Measurements from ENCODE around the gene COMP.

The COMP gene

DNA sequence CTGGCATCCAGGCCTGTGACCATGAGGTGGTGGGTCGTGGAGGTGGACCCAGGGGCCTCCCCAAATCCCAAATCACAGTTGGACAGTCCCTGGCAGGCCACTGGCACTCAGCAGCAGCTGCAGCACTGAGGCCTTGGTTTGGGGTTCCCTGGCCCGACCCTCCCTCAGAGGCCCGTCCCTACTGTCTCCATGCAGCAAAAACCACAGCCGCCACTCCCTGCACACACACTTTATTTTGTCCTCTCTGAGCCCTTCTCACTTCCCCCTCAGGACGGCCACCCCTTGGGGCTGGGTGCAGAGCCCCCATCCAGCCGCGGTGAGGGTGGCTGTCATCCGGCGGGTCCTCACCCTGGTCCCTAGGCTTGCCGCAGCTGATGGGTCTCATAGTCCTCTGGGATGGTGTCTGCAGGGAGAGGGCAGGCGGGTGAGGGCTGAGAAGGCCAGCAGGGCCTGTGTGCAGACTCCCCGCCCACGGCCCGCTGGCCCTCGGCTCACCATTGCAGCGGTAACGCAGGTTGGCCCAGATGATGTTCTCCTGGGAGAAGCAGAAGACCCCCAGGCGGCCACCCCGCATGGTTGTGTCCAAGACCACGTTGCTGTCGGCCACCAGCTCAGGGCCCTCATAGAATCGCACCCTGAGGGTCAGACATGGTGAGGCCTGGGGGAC is 8.4 kb downstream of the COMP start:
- H3K27ac ChIP-seq (ENCODE audit: low read length): no peak overlapping the region
- no peaks in the 10 kb centered on the region for H3K9me3 ChIP-seq (ENCODE audit: control insufficient read depth in 2 of 2, low read length in 2 of 2)
- H3K4me3 ChIP-seq (ENCODE audit: low read length in 2 of 2): no peak overlapping the region
- peaks cover 14 to 20% of the 10 kb centered on the region in 2 donors for H3K27me3 ChIP-seq (ENCODE audit: control insufficient read depth in 1 of 2, insufficient read depth in 2 of 2, low read length in 2 of 2)
- peaks cover 13% of the 10 kb centered on the region for H3K4me1 ChIP-seq (ENCODE audit: control insufficient read depth, insufficient read depth, low read length)
- H3K36me3 ChIP-seq (ENCODE audit: control insufficient read depth in 2 of 2, insufficient read depth in 2 of 2, low read length in 2 of 2): no peaks in the 10 kb centered on the region
- H3K9ac ChIP-seq (ENCODE audit: low read length in 2 of 2): no peak overlapping the region

DNA sequence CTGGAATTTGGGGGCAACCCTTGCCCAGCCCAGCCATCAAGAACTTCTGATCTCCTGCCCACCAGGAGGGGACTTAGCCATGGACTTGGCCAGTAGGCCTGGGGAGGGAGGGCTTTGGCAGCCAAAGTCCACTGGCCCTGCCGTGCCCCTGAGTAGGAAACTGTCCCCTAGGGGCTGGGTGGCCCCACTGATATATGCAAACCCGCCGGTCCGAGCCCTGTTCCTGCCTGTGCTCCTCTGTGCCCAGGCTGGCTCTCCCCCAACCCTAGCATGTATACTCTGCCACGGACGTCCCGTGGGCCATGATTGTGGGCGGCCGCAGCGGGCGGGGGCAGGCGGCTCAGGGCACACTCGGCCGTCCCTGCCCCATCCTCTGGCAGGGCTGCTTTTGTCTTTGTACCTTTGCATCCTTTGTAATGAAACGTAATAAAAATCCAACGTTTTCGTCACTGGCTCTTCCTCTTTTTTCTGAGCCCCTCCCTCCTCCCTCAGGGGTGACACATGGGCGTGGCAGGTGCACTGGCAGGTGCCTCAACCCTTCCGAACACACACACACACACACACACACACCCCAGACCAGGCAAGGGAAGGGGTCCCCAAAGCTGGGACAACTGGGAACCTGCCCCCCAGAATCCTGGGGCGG is 9.1 kb downstream of the COMP start:
- H3K9me3 ChIP-seq (ENCODE audit: control insufficient read depth in 2 of 2, low read length in 2 of 2): no peaks in the 10 kb centered on the region
- H3K27me3 ChIP-seq (ENCODE audit: control insufficient read depth in 1 of 2, insufficient read depth in 2 of 2, low read length in 2 of 2): peaks cover 8 to 13% of the 10 kb centered on the region in 2 donors

DNA sequence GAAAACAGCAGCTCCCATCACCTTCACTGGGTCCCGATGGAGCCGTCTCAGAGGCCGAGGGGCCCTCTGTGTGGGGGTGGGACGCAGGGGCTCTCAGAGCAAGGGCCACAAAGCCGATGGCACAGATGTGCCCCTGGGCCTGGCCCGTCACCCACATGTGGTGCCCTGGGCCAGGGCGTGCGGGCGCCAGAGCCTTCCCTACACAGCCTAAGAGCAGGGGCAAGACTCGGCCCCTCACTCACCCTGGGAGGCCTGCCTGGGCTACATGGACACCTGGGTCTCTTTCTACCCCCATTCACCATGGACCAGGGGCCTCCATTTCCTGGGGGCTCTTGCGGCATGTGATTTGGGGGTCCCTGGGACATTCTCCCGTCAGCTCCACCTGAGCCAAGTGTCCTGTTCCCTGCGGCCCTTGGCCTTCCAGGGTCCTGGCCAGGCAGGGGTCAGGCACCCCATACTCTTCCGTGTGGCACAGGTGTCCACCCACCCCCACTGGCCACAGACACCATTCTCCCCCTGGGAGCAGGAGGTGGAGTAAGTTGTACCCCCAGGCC is 10.0 kb downstream of the COMP start:
- Histone ChIP-seq H3K4me1 (ENCODE audit: control insufficient read depth, insufficient read depth, low read length) (peaks cover 10% of the 10 kb centered on the region), H3K27ac (ENCODE audit: low read length) (no peak overlapping the region), H3K9me3 (ENCODE audit: control insufficient read depth in 2 of 2, low read length in 2 of 2) (no peaks in the 10 kb centered on the region), H3K36me3 (ENCODE audit: control insufficient read depth in 2 of 2, insufficient read depth in 2 of 2, low read length in 2 of 2) (no peaks in the 10 kb centered on the region), H3K4me3 (ENCODE audit: low read length in 2 of 2) (no peak overlapping the region), H3K9ac (ENCODE audit: low read length in 2 of 2) (no peak overlapping the region), H3K27me3 (ENCODE audit: control insufficient read depth in 1 of 2, insufficient read depth in 2 of 2, low read length in 2 of 2) (peaks cover 6 to 8% of the 10 kb centered on the region in 2 donors)

More for the DNA sequence above, 9.1 kb downstream of the COMP start:
- H3K27ac ChIP-seq (ENCODE audit: low read length): no peak overlapping the region
- no peak overlapping the region for H3K4me3 ChIP-seq (ENCODE audit: low read length in 2 of 2)
- H3K4me1 ChIP-seq (ENCODE audit: control insufficient read depth, insufficient read depth, low read length): peaks cover 13% of the 10 kb centered on the region
- H3K36me3 ChIP-seq (ENCODE audit: control insufficient read depth in 2 of 2, insufficient read depth in 2 of 2, low read length in 2 of 2): no peaks in the 10 kb centered on the region
- no peak overlapping the region for H3K9ac ChIP-seq (ENCODE audit: low read length in 2 of 2)

DNA sequence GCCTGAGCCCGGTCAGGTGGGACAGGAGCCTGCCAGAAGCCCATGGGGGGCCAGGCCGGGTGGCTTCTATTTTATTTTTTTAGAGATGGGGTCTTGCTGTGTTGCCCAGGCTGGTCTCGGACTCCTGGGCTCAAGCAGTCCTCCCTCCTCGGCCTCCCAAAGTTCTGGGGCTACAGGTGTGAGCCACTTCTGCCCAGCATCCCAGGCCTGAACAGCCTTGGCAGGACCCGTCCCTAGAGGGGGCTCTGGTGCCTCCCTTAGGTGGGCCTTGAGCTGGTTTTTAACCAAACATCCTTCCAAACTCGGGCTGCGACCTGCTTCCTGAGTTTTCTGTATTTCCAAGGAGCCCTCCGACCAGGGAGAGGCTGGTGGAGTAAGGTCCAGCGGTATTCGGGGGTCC is 10.5 kb downstream of the COMP start:
- Histone ChIP-seq H3K27me3 (ENCODE audit: control insufficient read depth in 1 of 2, insufficient read depth in 2 of 2, low read length in 2 of 2) (peaks cover 4 to 6% of the 10 kb centered on the region in 2 donors), H3K9ac (ENCODE audit: low read length in 2 of 2) (no peak overlapping the region), H3K27ac (ENCODE audit: low read length) (no peak overlapping the region), H3K4me3 (ENCODE audit: low read length in 2 of 2) (no peak overlapping the region), H3K9me3 (ENCODE audit: control insufficient read depth in 2 of 2, low read length in 2 of 2) (no peaks in the 10 kb centered on the region), H3K4me1 (ENCODE audit: control insufficient read depth, insufficient read depth, low read length) (peaks cover 8% of the 10 kb centered on the region), H3K36me3 (ENCODE audit: control insufficient read depth in 2 of 2, insufficient read depth in 2 of 2, low read length in 2 of 2) (no peaks in the 10 kb centered on the region)

DNA sequence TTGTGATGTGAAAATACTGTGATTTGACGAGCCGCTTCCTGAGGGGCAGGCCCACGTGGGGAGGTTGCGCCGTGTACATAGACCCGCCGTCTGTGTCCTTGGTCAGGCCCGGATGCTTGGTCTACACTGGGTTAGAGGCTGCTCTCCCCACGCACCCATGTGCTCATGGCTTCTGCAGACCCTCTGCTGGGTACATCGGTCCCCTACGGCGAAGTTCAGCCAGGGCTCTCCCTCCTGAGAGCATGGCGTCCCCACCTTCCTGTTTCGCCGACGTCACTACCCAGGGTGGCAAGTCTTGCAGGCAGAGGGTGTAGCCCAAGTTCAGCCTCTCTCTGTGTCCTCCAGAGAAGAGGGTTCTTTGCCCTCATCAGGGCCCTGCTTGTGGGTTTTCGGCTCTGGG is 11.0 kb downstream of the COMP start:
- Histone ChIP-seq H3K27ac (ENCODE audit: low read length) (no peak overlapping the region), H3K4me3 (ENCODE audit: low read length in 2 of 2) (no peak overlapping the region), H3K4me1 (ENCODE audit: control insufficient read depth, insufficient read depth, low read length) (peaks cover 4% of the 10 kb centered on the region), H3K27me3 (ENCODE audit: control insufficient read depth in 1 of 2, insufficient read depth in 2 of 2, low read length in 2 of 2) (peaks cover 0 to 5% of the 10 kb centered on the region in 2 donors), H3K9me3 (ENCODE audit: control insufficient read depth in 2 of 2, low read length in 2 of 2) (no peaks in the 10 kb centered on the region), H3K9ac (ENCODE audit: low read length in 2 of 2) (no peak overlapping the region), H3K36me3 (ENCODE audit: control insufficient read depth in 2 of 2, insufficient read depth in 2 of 2, low read length in 2 of 2) (no peaks in the 10 kb centered on the region)

DNA sequence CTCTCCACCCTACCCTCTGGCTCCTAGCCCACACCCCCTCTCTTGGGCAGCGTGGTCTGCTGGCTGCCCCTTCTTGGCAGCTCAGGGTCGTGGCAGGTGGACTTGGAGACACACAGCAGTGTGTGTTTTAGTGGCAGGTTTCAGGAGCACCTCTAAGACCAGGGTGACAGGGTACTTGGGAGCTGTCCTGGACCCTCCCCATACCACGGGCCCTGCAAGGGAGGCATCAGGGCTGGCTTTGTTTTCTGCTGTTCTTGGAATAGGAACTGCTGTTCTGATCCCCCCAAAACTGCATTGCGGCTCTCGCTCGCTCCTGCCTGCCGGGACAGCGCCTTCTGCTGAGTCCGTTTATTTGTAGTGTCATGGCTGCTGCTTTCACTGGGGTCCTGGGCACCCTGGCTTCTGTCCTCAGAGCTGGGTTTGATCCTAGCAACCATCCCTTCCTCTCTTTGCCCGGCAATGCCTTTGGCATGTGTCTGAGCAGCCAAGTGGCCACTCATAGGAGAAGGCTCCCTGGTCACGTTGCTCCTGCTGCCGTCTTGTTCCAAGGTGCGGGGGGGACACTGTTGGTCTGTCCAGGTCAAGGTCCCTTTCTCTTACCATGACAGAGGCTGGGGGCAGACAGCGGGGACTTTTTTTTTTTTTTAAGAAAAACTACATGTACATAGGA is 12.1 kb downstream of the COMP start:
- Histone ChIP-seq H3K27me3 (ENCODE audit: control insufficient read depth in 1 of 2, insufficient read depth in 2 of 2, low read length in 2 of 2) (peaks cover 0 to 2% of the 10 kb centered on the region in 2 donors), H3K9me3 (ENCODE audit: control insufficient read depth in 2 of 2, low read length in 2 of 2) (no peaks in the 10 kb centered on the region)

DNA sequence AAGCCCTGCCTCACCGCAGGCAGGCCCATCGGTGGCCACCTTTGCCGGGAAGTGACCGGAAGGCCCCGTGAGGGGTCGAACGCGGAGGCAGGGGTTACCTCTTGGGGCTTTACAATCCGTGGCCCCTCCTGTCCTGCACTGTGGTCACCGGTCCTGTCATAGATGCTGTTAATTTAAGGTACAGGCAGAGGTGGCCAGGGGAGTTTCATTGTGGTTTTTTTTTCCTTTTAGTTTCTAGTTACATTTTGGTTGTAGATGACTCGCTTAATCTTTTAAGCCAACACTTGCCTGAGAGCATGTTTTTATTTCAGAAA is 13.1 kb downstream of the COMP start:
- Histone ChIP-seq H3K36me3 (ENCODE audit: control insufficient read depth in 2 of 2, insufficient read depth in 2 of 2, low read length in 2 of 2) (no peaks in the 10 kb centered on the region), H3K27ac (ENCODE audit: low read length) (no peak overlapping the region), H3K27me3 (ENCODE audit: control insufficient read depth in 1 of 2, insufficient read depth in 2 of 2, low read length in 2 of 2) (peaks cover 0 to 2% of the 10 kb centered on the region in 2 donors), H3K9ac (ENCODE audit: low read length in 2 of 2) (no peak overlapping the region), H3K4me3 (ENCODE audit: low read length in 2 of 2) (no peak overlapping the region), H3K9me3 (ENCODE audit: control insufficient read depth in 2 of 2, low read length in 2 of 2) (no peaks in the 10 kb centered on the region), H3K4me1 (ENCODE audit: control insufficient read depth, insufficient read depth, low read length) (peaks cover 4% of the 10 kb centered on the region)

More for the DNA sequence above, 12.1 kb downstream of the COMP start:
- H3K4me3 ChIP-seq (ENCODE audit: low read length in 2 of 2): no peak overlapping the region
- no peak overlapping the region for H3K27ac ChIP-seq (ENCODE audit: low read length)
- H3K36me3 ChIP-seq (ENCODE audit: control insufficient read depth in 2 of 2, insufficient read depth in 2 of 2, low read length in 2 of 2): no peaks in the 10 kb centered on the region
- peaks cover 4% of the 10 kb centered on the region for H3K4me1 ChIP-seq (ENCODE audit: control insufficient read depth, insufficient read depth, low read length)
- H3K9ac ChIP-seq (ENCODE audit: low read length in 2 of 2): no peak overlapping the region

DNA sequence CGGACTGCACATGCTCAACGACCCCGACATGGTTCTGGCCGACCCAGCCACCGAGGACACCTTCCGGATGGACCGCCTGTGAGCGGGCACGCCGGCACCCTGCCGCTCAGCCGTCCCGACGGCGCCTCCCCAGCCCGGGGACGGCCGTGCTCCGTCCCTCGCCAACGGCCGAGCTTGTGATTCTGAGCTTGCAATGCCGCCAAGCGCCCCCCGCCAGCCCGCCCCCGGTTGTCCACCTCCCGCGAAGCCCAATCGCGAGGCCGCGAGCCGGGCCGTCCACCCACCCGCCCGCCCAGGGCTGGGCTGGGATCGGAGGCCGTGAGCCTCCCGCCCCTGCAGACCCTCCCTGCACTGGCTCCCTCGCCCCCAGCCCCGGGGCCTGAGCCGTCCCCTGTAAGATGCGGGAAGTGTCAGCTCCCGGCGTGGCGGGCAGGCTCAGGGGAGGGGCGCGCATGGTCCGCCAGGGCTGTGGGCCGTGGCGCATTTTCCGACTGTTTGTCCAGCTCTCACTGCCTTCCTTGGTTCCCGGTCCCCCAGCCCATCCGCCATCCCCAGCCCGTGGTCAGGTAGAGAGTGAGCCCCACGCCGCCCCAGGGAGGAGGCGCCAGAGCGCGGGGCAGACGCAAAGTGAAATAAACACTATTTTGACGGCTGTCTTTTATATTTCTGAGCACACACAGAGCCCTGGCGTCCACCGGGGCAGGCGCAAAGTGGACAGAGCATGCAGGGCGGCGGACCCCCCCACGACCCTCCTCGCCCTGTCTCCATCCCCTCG is 13.6 kb downstream of the COMP start:
- Histone ChIP-seq H3K4me3 (ENCODE audit: low read length in 2 of 2) (no peak overlapping the region), H3K4me1 (ENCODE audit: control insufficient read depth, insufficient read depth, low read length) (peaks cover 4% of the 10 kb centered on the region), H3K27me3 (ENCODE audit: control insufficient read depth in 1 of 2, insufficient read depth in 2 of 2, low read length in 2 of 2) (peaks cover 0 to 2% of the 10 kb centered on the region in 2 donors), H3K36me3 (ENCODE audit: control insufficient read depth in 2 of 2, insufficient read depth in 2 of 2, low read length in 2 of 2) (no peaks in the 10 kb centered on the region), H3K9ac (ENCODE audit: low read length in 2 of 2) (no peak overlapping the region), H3K9me3 (ENCODE audit: control insufficient read depth in 2 of 2, low read length in 2 of 2) (no peaks in the 10 kb centered on the region), H3K27ac (ENCODE audit: low read length) (no peak overlapping the region)

DNA sequence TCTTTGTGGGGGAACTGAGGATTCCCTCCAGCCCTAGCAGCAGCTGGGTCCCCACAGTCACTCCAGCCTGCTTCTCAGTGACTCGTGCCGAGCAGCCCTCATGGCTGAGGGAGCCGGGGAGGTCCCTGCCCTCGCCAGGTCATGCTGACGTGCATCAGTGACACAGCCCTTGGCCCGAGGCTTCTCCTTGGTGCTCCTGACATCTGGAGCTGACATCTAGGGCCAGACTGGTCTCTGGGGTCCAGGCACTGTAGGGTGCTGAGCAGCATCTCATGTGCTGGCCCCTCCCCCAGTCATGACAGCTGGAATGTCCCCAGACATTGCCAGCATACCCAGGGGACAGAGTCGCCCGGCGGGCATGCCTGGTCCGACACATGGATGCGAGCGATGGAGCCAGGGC is 14.4 kb downstream of the COMP start:
- H3K4me3 ChIP-seq (ENCODE audit: low read length in 2 of 2): no peak overlapping the region
- no peak overlapping the region for H3K27ac ChIP-seq (ENCODE audit: low read length)
- no peaks in the 10 kb centered on the region for H3K36me3 ChIP-seq (ENCODE audit: control insufficient read depth in 2 of 2, insufficient read depth in 2 of 2, low read length in 2 of 2)
- H3K9me3 ChIP-seq (ENCODE audit: control insufficient read depth in 2 of 2, low read length in 2 of 2): no peaks in the 10 kb centered on the region
- peaks cover 4% of the 10 kb centered on the region for H3K4me1 ChIP-seq (ENCODE audit: control insufficient read depth, insufficient read depth, low read length)
- H3K9ac ChIP-seq (ENCODE audit: low read length in 2 of 2): no peak overlapping the region
- H3K27me3 ChIP-seq (ENCODE audit: control insufficient read depth in 1 of 2, insufficient read depth in 2 of 2, low read length in 2 of 2): peaks cover 0 to 2% of the 10 kb centered on the region in 2 donors

DNA sequence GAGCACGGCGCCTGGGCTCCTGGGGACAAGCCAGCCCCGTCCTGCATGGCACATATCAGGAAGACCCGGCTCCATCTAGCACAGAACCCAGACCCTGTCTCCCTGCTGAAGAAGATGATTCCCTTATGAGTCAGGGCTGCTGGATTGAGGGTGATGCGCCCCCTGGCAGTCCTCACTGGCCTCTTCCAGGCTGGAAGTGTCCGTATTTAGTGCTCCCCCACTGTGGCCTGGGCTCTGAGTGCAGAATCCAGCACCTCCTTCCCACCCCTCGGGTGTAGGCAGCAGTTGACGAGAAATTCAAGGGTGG is 14.9 kb downstream of the COMP start:
- Histone ChIP-seq H3K36me3 (ENCODE audit: control insufficient read depth in 2 of 2, insufficient read depth in 2 of 2, low read length in 2 of 2) (no peaks in the 10 kb centered on the region), H3K4me3 (ENCODE audit: low read length in 2 of 2) (no peak overlapping the region), H3K9ac (ENCODE audit: low read length in 2 of 2) (no peak overlapping the region), H3K4me1 (ENCODE audit: control insufficient read depth, insufficient read depth, low read length) (peaks cover 4% of the 10 kb centered on the region), H3K27ac (ENCODE audit: low read length) (no peak overlapping the region), H3K9me3 (ENCODE audit: control insufficient read depth in 2 of 2, low read length in 2 of 2) (no peaks in the 10 kb centered on the region), H3K27me3 (ENCODE audit: control insufficient read depth in 1 of 2, insufficient read depth in 2 of 2, low read length in 2 of 2) (peaks cover 0 to 2% of the 10 kb centered on the region in 2 donors)
